ENCODE results near the gene RNPEPL1.

Gene RNPEPL1

DNA sequence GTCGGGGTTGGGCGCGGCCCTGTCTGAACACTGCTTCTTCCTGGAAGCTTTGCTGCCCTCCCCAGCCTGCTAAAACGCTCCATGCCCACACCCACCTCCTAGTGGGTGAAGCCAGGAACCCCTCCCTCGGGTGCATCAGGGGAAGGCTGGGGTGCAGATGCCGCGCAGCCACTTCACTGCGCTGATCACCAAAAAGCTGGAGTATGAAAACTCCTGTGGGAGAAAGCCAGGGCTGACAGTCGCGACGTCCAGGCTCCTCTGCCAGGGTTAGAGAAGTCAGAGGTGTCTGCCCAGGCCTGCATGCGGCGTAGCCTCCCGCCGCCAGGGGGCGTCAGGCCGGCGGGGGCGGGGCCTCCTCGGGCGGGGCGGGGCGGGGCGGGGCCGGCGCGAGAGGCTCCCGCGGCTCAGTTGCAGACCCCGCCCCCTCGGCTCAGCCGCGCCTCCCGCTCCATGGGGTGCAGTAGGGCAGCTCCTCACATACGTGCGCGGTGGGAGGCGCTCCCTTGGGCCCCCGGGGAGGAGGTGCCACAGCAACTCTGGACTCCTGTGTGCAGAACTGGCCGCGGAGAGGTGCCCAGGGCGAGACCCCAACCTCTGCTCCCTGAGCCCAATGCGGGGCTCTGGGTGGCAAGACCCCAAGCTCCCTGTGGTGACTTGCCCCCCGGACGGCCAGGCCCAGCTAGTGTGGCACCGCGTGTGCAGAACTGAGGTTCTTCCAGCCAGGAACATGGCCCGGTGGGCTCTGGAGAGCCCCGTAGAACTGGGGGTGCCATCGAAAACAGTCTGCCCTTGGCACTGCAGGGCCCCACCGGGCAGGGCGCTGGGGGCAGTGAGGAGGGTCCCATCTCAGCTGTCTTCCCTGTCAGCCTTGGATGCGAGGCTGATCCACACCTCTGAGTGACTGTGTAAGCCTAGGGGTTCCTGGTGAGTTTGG is 1.8 kb upstream of the RNPEPL1 start:
- DNase-seq: peak; percentile 69

DNA sequence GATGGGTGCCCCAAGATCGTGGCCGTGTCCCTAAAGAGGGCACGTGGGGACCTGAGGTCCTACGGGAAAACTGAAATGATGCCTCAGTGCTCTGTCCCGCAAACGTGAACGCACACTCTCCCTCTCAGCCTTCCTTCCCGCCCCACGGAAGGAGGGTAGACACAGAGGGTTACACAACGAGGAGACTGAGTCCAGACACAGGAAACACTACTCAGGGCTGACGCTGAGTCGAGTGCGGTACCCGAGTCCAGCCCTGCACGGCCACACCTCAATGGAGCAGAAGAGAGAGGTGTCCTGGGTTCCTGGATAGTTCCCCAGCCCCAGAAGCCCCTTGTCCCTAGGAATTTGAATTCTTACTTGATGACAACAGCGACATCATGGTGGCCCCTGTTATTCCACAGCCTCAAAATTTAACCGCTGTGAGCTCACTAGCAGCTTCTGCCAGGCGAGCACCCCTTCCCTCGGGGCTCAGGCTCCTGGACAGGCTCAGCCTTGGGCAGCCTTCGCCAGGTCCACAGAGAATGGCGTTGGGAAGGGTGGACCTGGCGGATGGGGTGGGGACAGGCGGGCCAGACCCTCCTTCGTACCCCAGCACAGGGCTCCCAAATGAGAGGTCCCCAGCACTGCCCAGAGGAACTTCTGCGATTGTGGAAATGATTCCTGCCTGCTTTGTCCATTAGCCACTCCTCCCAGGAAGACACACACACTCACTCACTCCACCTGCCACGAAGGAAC is 980 bp upstream of the RNPEPL1 start:
- DNase-seq: no peak

DNA sequence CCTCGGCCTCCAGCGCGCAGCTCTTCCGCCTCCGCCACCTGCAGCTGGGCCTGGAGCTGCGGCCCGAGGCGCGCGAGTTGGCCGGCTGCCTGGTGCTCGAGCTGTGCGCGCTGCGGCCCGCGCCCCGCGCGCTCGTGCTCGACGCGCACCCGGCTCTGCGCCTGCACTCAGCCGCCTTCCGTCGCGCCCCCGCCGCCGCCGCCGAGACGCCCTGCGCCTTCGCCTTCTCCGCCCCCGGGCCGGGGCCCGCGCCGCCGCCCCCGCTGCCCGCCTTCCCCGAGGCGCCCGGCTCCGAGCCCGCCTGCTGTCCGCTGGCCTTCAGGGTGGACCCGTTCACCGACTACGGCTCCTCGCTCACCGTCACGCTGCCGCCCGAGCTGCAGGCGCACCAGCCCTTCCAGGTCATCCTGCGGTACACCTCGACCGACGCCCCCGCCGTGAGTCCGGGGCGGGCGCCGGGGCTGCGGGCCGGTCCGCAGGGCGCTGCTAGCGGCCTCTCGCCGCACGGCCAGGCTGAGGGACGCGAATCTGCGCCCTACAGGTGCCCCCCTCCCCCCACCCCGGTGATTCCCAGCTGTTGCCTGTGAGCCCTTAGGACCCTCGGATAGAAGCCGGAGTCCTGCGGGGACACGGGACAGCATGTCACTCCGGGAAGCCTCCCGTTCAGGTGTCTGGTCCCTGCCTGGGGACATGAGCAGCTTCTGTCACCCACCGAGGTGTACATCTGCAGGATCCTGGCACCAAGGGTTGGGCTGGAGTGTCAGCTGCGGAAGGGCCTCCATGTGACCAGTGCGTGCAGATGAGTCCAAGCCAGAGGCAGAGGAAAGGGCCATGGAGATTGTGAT is 616 bp downstream of the RNPEPL1 start:
- DNase-seq: peak; percentile 15

- no peak for DNase-seq
These were observed 1.3 kb downstream of the RNPEPL1 start for GRCh38 chr2:240569523-240569997.

DNA sequence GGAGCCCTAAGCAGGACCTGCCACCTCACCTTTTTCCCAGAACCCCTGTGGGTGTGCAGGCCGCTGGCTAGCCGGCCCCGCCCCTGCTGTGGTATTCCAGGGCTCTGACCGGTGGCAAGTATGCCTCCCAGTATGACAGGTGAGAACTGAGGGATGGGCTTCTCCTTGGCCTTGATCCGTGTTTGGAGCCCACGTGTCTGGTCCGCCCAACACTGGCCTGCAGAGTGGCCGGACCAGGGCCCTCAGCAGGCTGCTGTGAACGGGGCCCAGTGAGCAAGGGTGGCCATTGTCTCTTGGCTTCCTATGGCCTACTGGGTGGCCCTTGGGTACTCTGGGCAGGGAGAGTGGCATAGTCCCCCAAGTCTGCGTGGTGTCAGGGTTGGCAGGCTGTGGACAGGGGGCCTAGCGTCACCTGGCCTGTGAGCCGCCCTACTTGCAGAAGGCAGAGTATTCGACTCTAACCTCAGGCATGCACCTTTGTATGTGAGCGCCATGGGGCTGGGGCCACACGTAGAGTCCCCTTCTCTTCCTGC is 1.8 kb downstream of the RNPEPL1 start:
- DNase-seq: no peak

GRCh38 chr2:240570531-240571313 is 2.4 kb downstream of the RNPEPL1 start:
- no peak for DNase-seq

GRCh38 chr2:240571314-240571973 is 3.2 kb downstream of the RNPEPL1 start:
- no peak for DNase-seq

DNA sequence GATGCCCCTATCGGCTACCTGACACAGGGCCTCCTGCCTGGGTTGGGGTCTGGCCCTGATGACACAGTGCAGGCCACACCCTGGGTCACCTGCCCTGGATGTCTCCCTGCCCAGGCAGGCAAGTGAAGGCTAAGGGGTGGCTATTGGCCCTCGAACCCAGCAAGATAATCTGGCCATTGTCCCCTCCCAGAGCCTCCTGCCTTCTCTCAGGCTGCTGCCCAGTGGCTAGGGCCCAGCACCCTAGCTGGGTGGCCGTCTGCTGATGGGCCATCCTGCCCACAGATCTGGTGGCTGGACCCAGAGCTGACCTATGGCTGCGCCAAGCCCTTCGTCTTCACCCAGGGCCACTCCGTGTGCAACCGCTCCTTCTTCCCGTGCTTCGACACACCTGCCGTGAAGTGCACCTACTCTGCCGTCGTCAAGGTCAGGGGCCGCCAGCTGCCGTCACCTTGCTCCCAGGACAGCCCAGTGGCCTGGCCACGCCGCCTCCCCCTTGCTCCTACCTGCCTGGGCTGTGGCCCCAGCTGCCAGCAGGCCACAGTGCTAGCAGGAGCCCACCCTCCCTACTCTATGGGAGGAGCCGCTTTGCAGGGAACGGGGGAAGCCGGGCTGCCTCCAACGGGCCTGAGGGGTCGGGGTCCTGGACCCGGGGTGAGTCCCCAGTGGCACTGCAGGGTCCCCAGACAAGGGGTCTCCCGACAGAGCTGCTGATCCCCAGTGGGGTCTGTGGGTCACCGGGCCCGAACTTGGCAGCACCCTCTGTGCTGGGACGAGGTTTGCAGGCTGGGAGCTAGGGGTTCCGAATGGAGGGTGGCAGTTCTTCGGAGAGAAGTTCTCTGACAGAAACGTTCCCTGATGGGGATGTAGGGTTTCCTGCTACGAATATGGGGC is 4.1 kb downstream of the RNPEPL1 start:
- DNase-seq: no peak

- DNase-seq: no peak
These were observed 4.8 kb downstream of the RNPEPL1 start for GRCh38 chr2:240573071-240573515.

- no peak for DNase-seq
These were observed 5.5 kb downstream of the RNPEPL1 start for GRCh38 chr2:240573516-240574385.

DNA sequence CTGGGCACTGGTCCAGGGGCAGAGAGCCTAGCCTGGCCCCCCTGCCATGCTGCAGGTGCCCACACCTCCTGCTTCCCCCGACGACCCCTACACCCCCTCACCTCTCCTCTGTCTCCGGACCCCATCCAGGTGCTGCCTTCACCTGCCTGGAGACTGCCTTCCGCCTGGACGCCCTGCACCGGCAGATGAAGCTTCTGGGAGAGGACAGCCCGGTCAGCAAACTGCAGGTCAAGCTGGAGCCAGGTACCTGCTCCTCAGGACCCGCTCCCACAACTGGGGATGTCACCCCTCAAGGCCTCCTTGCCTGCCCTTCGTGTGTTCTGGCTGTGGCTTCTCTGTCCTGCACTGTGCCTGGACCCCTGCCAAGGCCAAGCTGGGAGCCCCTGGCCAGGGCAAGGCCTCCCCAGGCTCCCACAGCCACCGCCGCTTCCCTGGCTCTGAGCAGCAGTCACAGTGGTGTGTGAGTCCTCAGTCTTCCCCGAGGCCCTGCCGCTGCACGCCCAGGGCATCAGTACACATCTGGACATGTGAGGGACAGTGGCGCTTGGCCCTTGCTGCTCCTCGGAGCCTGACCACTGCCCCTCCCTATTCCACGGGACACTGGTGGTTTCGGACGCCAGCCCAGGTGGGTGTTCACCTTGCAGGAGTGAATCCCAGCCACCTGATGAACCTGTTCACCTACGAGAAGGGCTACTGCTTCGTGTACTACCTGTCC is 6.3 kb downstream of the RNPEPL1 start:
- no peak for DNase-seq

DNA sequence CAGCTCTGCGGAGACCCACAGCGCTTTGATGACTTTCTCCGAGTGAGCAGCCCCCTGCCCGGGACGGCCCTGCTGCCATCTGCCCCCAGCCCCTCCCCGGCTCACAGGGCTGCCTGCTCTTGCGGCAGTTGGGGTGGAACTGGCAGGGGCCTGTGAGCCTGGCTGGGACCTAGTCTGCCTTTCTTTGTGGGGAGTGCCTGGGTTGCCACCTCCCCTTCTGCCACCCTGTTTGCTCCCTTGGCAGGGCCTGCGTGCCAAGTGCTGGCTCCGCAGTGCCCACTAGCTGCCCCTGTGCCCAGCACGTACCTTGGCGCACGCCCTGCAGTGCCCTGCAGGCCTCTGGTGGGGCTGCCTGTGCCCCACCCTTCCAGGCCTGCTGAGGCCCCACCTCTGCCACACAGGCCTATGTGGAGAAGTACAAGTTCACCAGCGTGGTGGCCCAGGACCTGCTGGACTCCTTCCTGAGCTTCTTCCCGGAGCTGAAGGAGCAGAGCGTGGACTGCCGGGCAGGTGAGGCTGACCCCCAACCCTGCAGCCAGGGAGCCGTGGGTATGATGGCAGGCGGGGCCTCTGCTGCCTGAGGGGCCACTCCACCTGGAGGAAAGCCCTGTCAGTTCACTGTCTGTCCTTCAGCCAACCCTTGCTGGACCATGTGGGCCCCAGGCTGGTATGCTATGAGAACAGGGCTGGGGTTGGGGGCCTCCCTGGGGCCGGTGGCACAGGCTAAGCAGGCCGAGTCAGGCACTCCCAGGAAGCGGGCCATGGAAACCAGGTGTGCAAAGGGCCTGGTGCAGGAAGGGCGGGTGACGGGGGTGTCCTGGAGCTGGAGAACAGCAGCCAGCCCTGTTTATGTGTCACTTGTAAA is 7.0 kb downstream of the RNPEPL1 start:
- DNase-seq: no peak

DNA sequence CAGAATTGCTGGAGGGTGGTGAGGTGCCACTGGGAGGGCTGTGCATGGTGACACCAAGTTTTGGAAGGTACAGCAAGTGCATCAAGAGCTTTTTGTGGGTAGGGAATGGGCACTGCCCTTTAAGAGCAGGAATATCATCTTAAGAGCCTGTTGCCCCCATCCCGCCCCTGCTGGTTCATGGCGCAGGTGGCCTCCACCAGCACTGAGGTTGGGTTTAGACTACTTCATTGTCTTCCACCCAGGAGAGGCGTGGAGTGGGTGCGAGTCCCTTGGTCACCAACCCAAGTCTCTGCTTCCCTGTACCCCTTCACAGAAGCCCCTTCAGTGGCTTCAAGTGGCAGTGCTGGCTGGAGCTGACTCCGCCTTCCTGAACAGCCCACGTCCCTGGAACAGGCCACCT is 7.8 kb downstream of the RNPEPL1 start:
- DNase-seq: no peak

- DNase-seq: no peak
These were observed 8.3 kb downstream of the RNPEPL1 start for GRCh38 chr2:240576436-240577205.

- DNase-seq: no peak
These were observed 9.2 kb downstream of the RNPEPL1 start for GRCh38 chr2:240577281-240578109.

DNA sequence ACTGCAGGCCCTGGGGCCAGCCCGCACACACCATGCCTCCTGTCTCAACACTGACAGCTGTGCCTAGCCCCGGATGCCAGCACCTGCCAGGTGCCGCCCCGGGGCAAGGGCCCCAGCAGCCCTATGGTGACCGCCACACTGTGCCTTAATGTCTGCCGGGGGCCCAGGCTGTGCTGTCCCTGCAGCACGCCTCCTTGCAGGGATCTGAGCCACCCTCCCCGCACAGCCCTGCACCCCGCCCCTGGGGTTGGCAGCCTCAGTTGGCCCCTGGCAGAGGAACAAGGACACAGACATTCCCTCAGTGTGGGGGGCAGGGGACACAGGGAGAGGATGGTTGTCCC is 9.8 kb downstream of the RNPEPL1 start:
- no peak for DNase-seq

Data from NCI-H526 treated with DMSO at 0.1 percent for 48 hours (cell line).